Measurements from ENCODE around the gene PACS2.

DNA sequence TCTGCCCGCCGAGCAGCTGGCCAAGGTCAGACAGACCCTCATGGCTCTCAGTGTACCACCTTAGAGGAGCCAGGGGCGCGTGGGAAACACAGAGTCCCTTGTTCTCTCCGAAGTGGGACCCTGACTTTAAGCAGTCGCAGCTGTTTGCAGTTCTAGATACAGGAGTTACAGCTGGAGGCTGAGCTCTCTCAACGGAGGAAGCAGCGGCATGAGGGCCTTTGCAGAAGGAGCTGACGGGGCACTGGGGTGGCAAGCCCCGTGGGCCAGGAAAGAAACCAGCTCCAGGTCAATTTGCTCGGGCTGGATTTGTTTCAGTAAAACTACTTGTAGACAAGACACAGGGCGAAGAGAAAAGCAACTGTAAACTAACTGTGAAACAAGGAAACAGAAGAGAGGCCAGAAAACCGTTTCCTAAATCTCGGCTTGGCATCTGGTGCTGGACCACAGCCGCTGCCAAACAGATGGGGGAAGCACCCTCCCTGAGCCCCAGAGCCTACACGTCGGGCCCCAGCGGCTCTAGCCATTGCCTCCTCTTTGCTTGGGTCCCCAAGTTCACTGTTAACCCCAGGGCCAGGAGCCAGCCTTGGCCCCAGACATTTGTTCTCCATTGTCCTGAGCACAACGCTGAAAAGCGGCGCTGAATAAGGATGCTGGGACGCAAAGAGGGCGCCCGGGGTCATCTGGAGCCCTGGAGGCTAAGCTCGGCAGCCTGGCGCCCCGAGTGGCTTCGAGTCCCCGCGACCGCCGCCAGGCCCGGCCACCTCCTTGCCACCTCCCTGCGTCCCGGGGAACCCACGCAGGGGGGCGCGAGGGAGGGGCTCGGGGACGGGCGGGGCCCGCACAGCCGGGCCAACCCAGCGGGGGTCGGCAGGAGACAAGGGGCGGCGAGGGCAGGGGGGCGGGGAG is 914 bp upstream of the PACS2 start:
- TF ChIP-seq POLR2A (IDR thresholded peaks at IDR 0.05), result no peak
- TF ChIP-seq, protein P1, sequence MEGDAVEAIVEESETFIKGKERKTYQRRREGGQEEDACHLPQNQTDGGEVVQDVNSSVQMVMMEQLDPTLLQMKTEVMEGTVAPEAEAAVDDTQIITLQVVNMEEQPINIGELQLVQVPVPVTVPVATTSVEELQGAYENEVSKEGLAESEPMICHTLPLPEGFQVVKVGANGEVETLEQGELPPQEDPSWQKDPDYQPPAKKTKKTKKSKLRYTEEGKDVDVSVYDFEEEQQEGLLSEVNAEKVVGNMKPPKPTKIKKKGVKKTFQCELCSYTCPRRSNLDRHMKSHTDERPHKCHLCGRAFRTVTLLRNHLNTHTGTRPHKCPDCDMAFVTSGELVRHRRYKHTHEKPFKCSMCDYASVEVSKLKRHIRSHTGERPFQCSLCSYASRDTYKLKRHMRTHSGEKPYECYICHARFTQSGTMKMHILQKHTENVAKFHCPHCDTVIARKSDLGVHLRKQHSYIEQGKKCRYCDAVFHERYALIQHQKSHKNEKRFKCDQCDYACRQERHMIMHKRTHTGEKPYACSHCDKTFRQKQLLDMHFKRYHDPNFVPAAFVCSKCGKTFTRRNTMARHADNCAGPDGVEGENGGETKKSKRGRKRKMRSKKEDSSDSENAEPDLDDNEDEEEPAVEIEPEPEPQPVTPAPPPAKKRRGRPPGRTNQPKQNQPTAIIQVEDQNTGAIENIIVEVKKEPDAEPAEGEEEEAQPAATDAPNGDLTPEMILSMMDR (IDR thresholded peaks at IDR 0.05), result no peak
